SHP77 (cell line): ENCODE measurements around the gene CYP4X1.
"Not testable (repeated sequence)": the region's sequence is repeated elsewhere in the genome, so short reads cannot be mapped to it uniquely, and the experiment has no call there.

Source experiments
- DNase-seq, 2 experiments: peaks; one replicate each; lab custom pipeline; 2025; lab: John Stamatoyannopoulos, UW

Gene CYP4X1, protein sequence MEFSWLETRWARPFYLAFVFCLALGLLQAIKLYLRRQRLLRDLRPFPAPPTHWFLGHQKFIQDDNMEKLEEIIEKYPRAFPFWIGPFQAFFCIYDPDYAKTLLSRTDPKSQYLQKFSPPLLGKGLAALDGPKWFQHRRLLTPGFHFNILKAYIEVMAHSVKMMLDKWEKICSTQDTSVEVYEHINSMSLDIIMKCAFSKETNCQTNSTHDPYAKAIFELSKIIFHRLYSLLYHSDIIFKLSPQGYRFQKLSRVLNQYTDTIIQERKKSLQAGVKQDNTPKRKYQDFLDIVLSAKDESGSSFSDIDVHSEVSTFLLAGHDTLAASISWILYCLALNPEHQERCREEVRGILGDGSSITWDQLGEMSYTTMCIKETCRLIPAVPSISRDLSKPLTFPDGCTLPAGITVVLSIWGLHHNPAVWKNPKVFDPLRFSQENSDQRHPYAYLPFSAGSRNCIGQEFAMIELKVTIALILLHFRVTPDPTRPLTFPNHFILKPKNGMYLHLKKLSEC

DNA sequence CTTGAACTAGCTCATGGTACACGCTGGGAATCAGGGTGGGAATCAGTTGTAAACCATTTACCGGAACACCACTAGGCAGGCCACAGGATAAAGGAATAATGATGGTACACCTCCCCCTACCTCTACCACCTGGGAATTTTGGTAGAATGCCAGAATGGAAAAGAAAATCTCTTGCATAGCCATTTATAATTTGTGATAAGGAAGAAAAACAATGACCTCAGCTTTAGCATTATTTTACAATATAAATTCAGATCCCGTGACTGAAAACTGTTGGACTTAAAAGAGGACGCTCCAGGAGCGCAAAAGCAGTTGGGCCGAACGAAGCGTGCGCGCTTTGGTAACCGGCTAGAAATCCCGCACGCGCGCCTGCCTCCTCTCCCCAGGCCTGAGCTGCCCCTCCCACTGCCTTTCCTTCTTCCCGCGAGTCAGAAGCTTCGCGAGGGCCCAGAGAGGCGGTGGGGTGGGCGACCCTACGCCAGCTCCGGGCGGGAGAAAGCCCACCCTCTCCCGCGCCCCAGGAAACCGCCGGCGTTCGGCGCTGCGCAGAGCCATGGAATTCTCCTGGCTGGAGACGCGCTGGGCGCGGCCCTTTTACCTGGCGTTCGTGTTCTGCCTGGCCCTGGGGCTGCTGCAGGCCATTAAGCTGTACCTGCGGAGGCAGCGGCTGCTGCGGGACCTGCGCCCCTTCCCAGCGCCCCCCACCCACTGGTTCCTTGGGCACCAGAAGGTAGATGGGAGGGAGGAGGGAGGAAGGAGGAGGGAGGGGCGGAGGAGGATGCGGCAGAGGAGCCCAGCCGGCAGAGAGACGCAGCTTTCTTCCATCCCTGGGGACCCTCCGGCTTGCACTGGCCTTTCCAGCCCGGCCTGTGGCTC, at the start of gene CYP4X1:
CYP4X1 (plus strand) TSS at position 402 of the 873 bp plus-strand sequence; CDS start at position 551, 149 bp downstream.
- no peak for DNase-seq

GRCh38 chr1:46983166-46983829, 40.2 kb upstream of the CYP4X1 start:
- no peak for DNase-seq

GRCh38 chr1:46983830-46984586, 39.5 kb upstream of the CYP4X1 start:
- no peak for DNase-seq

DNA sequence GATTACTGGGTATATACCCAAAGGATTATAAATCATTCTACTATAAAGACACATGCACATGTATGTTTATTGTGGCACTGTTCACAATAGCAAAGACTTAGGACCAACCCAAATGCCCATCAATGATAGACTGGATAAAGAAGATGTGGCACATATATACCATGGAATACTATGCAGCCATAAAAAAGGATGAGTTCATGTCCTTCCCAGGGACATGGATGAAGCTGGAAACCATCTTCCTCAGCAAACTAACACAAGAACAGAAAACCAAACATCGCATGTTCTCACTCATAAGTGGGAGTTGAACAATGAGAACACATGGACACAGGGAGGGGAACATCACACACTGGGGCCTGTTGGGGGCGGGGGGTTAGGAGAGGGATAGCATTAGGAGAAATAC, 32.9 kb upstream of the CYP4X1 start:
- DNase-seq = not testable (repeated sequence)

- no peak for DNase-seq
Measured at GRCh38 chr1:46991083-46991923, 32.2 kb upstream of the CYP4X1 start.

GRCh38 chr1:46996659-46997281, 26.7 kb upstream of the CYP4X1 start:
- no peak for DNase-seq

DNA sequence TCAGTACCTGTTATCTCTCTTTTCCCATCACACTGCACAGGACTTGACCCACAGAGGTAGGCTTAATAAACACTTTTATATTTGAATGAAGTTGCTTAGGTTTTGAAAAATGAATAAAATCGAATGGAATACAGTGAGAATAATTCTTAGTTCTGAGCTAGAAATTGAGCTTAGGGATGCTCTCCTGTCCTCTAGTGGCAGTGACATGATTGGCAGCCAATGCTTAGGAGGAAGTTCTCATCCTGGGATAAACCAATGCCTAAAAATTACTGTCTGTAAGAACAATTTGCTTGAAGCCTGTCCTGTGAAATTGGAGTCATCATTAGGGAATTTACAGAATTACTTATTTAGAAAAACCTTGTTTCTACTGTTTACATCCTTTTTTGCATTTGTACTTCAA, 21.3 kb upstream of the CYP4X1 start:
- DNase-seq = no peak

GRCh38 chr1:47003896-47004403, 19.5 kb upstream of the CYP4X1 start:
- no peak for DNase-seq

DNA sequence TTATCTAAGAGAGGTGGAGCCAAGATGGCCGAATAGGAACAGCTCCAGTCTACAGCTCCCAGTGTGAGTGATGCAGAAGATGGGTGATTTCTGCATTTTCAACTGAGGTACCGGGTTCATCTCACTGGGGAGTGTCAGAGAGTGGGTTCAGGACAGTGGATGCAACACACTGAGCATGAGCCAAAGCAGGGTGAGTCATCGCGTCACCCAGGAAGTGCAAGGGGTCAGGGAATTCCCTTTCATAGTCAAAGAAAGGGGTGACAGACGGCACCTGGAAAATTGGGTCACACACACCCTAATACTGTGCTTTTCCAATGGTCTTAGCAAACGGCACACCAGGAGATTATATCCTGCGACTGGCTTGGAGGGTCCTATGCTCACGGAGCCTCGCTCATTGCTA, 17.0 kb upstream of the CYP4X1 start:
- not testable (repeated sequence) for DNase-seq

GRCh38 chr1:47013293-47013692, 10.2 kb upstream of the CYP4X1 start:
- DNase-seq = no peak

DNA sequence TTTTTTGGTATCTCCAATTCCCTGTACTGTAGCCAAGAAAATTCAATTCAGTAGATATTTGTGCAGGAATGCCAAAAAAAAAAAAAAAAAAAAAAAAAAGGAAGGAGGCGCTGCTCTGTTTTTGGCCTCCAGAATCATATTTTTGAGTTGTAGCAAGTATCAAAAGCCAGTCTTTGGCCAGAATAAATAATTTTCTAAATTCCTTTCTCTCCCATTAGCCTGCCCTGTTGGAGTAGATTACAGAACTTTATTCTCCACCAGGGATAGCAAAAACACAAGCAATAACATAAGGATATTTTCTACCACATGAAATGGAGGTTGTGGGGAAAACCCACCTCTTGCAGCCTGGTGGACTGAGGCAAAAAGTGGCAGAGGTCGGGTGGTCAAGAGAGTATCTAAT, 2.4 kb upstream of the CYP4X1 start:
- DNase-seq = no peak

DNA sequence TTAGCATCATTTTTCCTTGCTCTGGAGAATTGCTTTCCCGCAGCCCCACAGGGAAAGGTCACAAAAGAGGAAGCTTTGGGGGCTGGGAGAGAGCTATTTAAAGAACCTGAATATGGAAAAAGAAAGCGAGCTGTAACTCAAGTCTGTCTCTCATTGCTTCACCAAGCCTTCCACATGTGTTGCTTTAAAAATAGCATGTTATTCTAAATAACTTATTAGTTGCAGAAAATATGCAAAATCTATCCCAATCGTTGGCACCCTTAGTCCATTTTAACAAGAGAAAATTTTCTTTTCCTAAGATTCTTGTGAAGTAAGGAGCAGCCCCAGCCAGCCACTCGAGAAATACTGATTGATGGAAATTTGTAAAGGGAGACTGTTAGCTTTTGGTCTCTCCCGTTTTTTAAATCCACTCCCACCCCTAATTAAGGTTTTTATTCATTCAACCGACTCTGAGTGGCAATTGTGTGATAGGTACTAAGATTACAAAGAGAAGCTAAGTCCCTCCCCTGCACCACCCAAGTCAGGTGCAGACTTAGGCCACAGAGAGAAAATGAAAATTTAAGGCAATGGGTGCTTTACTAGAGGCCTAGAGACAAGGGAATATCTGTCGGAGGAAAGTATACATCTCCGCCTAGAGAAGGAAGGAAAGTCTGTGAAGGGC, 802 bp downstream of the CYP4X1 start:
- DNase-seq = no peak

DNA sequence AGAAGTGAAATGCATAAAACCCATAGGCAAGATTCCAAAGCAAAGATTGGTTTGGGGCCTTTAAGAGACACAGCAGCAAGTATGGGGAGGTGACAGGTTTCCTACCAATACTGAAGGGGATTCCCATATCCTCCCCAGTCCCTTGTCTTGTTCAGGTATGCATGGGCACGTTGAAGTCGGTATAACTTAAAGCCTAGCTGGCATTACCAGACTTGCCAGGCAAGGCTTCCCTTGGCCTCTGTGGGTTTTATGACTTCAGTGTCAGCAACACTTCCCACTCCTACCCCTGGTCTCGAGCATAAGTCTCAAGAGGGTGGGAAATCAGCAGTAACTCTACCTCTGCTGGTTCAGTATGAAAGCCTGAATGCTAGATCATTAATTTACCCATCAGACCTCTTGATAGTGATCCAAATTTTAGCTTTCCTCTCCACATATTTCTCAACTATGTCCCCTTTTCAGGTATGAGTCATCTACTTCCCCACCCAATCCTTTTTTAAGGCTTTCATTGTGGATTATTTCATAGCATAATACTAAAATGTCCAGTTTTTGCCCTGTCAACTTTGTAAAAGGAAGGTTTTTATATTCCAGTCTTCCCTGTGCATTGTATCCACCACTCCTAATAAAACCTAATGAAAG, 6.8 kb downstream of the CYP4X1 start:
- DNase-seq = no peak

DNA sequence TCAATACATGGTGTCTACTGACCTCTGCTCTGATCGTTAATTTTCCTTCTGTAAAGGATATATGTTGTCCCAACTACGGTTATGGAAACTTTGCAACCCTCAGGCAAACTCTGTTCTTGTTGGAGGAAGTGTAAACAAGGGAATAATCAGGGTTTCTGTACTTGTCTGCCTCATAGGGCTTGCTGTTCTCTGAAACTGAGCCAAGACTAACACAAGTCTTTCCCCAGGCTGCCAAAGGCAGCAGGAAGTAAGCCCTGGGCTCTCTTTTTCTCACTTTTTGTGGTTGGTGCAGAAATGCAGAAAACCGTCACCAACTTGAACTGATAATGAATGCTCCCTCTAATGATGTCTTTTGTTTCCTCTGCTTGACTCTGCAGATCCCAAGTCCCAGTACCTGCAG, 7.6 kb downstream of the CYP4X1 start:
- DNase-seq = no peak

GRCh38 chr1:47031585-47031984, 8.1 kb downstream of the CYP4X1 start:
- no peak for DNase-seq

DNA sequence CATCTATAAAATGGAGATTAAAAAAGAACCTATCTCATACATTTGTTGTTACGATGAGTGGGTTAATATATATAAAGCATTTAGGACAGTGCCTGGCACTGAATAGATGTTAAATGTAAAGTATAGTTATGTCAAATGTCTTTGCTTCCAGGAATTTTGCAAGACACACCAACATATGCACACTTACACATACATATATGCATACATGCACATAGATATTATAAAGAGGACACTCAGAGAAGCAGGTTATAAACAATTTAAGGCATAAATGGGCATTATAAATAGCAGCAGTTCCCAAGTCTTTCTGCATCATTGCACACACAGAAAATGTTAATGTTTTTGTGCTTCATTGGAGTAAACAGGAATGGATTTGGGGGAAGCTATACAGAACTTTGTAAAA, 13.3 kb downstream of the CYP4X1 start:
- no peak for DNase-seq

DNA sequence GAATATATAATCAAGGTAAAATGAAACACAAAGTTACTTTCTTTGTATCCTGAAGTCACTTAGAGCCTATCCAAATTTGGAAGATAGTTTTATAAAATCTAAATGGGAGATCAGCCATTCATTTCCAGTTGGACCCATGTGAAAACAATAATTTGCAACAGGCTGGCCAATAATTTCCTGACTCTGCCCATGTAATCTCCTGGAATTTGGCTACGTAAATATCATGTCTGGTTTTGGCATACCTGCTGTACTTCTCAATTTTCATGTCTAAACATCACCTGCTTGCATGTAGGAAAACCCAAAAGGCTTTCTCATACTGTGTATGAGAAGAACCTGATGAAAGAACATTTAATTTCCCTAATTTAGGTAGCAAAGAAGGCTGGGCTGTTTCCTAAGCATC, 35.9 kb downstream of the CYP4X1 start:
- DNase-seq = no peak

GRCh38 chr1:47067097-47067594, 43.7 kb downstream of the CYP4X1 start, which contains the start of gene CYP4Z1:
TSS of gene CYP4Z1 (plus strand) at chr1:47067231. CDS start at chr1:47067491, 260 bp downstream.
- no peak for DNase-seq

DNA sequence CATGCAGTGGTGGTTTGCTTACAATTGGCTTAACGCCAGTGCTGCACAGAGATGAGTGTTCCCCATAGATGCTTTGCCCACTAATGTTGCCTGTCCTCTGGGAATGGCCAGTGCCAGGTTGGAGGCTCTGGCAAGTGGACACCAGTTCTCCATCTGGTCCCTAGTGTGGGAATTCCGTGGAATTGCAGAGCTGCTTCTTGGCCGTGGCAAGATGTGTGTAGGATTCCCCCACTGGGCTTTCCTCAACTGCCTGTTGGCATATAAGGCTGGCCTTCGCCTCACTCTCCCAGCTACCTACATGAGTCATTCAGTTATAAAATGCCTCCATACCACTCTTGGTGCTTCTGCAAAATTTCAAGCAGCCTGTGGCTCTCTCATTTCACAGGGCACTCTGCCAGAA, 45.6 kb downstream of the CYP4X1 start:
- not testable (repeated sequence) for DNase-seq
